ENCODE data around the gene ASB3.

- TF ChIP-seq CTCF (IDR thresholded peaks at IDR 0.05), result no peak
- TF ChIP-seq POLR2A (IDR thresholded peaks at IDR 0.05), result no peak
These were observed 2.3 kb downstream of the ASB3 start for GRCh38 chr2:53784436-53784835.
